ENCODE data around the gene TULP4. TPM values are rescaled to one million over a fixed set of nuclear protein-coding genes. Genes with fewer than 3 reads are reported as not detected.

Gene TULP4
- total and polyA plus RNA-seq, 2 of the 8 experiments (the other 6 are each of a cell fraction or from before 2014, with no cell fraction given), result 7.7 to 51.6 TPM

- TF ChIP-seq CTBP2 (IDR thresholded peaks at IDR 0.05; ENCODE audit: borderline replicate concordance, insufficient read depth, insufficient read length, low read length) (no peak), YY1 (IDR thresholded peaks at IDR 0.05; ENCODE audit: low read depth, low read length) (no peak), EP300 (IDR thresholded peaks at IDR 0.05; ENCODE audit: borderline replicate concordance in 1 of 2, low read depth in 2 of 2, low read length in 2 of 2) (no peak), EGR1 (IDR thresholded peaks at IDR 0.05; ENCODE audit: borderline replicate concordance, low read depth, low read length) (no peak), SP4 (IDR thresholded peaks at IDR 0.05; ENCODE audit: low read length) (no peak), GABPA (IDR thresholded peaks at IDR 0.05; ENCODE audit: borderline replicate concordance, insufficient read depth, low read length) (no peak), TAF1 (IDR thresholded peaks at IDR 0.05; ENCODE audit: low read depth, low read length) (no peak)
Measured at GRCh38 chr6:158465257-158465656, 153.0 kb downstream of the TULP4 start (continued).
